ENCODE data around the gene DLGAP1.

Gene DLGAP1

GRCh38 chr18:3710712-3711301, 744.3 kb downstream of the DLGAP1 start:
- H3K79me2 ChIP-seq (ENCODE audit: low read length): no peaks in the 10 kb centered on the region
- no peaks in the 10 kb centered on the region for H3K36me3 ChIP-seq (replicated peaks; ENCODE audit: low read depth, low read length)
- H3K4me1 ChIP-seq (ENCODE audit: low read length): peaks cover 12% of the 10 kb centered on the region
- H3K9ac ChIP-seq (ENCODE audit: low read length): no peak overlapping the region
- no peak overlapping the region for H3K4me2 ChIP-seq (ENCODE audit: low read length)
- H4K20me1 ChIP-seq (ENCODE audit: insufficient read depth, low read length): no peaks in the 10 kb centered on the region
- no peak overlapping the region for H3K27ac ChIP-seq (ENCODE audit: low read length)
- no peak overlapping the region for H3K4me3 ChIP-seq (ENCODE audit: low read length)
- no peak for TF ChIP-seq CTCF (IDR thresholded peaks at IDR 0.05; ENCODE audit: low read depth, low read length)
- no peak for TF ChIP-seq EZH2phosphoT487 (IDR thresholded peaks at IDR 0.05; ENCODE audit: low read depth)
- H2AFZ ChIP-seq (ENCODE audit: low read depth, low read length): no peak overlapping the region
- no peaks in the 10 kb centered on the region for H3K9me3 ChIP-seq (ENCODE audit: insufficient read depth, low read length)
- peaks cover 40% of the 10 kb centered on the region for H3K27me3 ChIP-seq (ENCODE audit: low read depth, low read length)

- Histone ChIP-seq H3K4me3 (ENCODE audit: low read length) (no peak overlapping the region), H4K20me1 (ENCODE audit: insufficient read depth, low read length) (no peaks in the 10 kb centered on the region), H3K4me2 (ENCODE audit: low read length) (no peak overlapping the region), H2AFZ (ENCODE audit: low read depth, low read length) (no peak overlapping the region), H3K9me3 (ENCODE audit: insufficient read depth, low read length) (no peaks in the 10 kb centered on the region), H3K9ac (ENCODE audit: low read length) (no peak overlapping the region), H3K36me3 (replicated peaks; ENCODE audit: low read depth, low read length) (no peaks in the 10 kb centered on the region), H3K27me3 (ENCODE audit: low read depth, low read length) (peaks cover 34% of the 10 kb centered on the region), H3K79me2 (ENCODE audit: low read length) (no peaks in the 10 kb centered on the region), H3K27ac (ENCODE audit: low read length) (no peak overlapping the region), H3K4me1 (ENCODE audit: low read length) (peaks cover 8% of the 10 kb centered on the region)
- TF ChIP-seq CTCF (IDR thresholded peaks at IDR 0.05; ENCODE audit: low read depth, low read length) (no peak), EZH2phosphoT487 (IDR thresholded peaks at IDR 0.05; ENCODE audit: low read depth) (no peak)
Measured at GRCh38 chr18:3709205-3709604, 745.9 kb downstream of the DLGAP1 start.

GRCh38 chr18:3706279-3707097, 748.6 kb downstream of the DLGAP1 start:
- Histone ChIP-seq H3K4me2 (ENCODE audit: low read length) (no peak overlapping the region), H3K9ac (ENCODE audit: low read length) (no peak overlapping the region), H3K36me3 (replicated peaks; ENCODE audit: low read depth, low read length) (no peaks in the 10 kb centered on the region), H3K4me1 (ENCODE audit: low read length) (no peaks in the 10 kb centered on the region), H3K27ac (ENCODE audit: low read length) (no peak overlapping the region), H4K20me1 (ENCODE audit: insufficient read depth, low read length) (no peaks in the 10 kb centered on the region), H3K27me3 (ENCODE audit: low read depth, low read length) (peaks cover 43% of the 10 kb centered on the region), H2AFZ (ENCODE audit: low read depth, low read length) (no peak overlapping the region), H3K9me3 (ENCODE audit: insufficient read depth, low read length) (no peaks in the 10 kb centered on the region), H3K79me2 (ENCODE audit: low read length) (no peaks in the 10 kb centered on the region), H3K4me3 (ENCODE audit: low read length) (no peak overlapping the region)
- TF ChIP-seq EZH2phosphoT487 (IDR thresholded peaks at IDR 0.05; ENCODE audit: low read depth): no peak
- TF ChIP-seq CTCF (IDR thresholded peaks at IDR 0.05; ENCODE audit: low read depth, low read length): no peak

- Histone ChIP-seq H3K9me3 (ENCODE audit: insufficient read depth, low read length) (no peaks in the 10 kb centered on the region), H3K4me1 (ENCODE audit: low read length) (no peaks in the 10 kb centered on the region), H2AFZ (ENCODE audit: low read depth, low read length) (no peak overlapping the region), H3K4me2 (ENCODE audit: low read length) (no peak overlapping the region), H4K20me1 (ENCODE audit: insufficient read depth, low read length) (no peaks in the 10 kb centered on the region), H3K4me3 (ENCODE audit: low read length) (no peak overlapping the region), H3K79me2 (ENCODE audit: low read length) (no peaks in the 10 kb centered on the region), H3K27me3 (ENCODE audit: low read depth, low read length) (peaks cover 43% of the 10 kb centered on the region), H3K36me3 (replicated peaks; ENCODE audit: low read depth, low read length) (no peaks in the 10 kb centered on the region), H3K9ac (ENCODE audit: low read length) (no peak overlapping the region), H3K27ac (ENCODE audit: low read length) (no peak overlapping the region)
- TF ChIP-seq CTCF (IDR thresholded peaks at IDR 0.05; ENCODE audit: low read depth, low read length): no peak
- TF ChIP-seq EZH2phosphoT487 (IDR thresholded peaks at IDR 0.05; ENCODE audit: low read depth): no peak
Measured at GRCh38 chr18:3704556-3705344, 750.4 kb downstream of the DLGAP1 start.
